ENCODE measurements around the gene CBR3. TPM values are rescaled to one million over a fixed set of nuclear protein-coding genes. Genes with fewer than 3 reads are reported as not detected.

CBR3 gene
- total RNA-seq, 1 donor from 2014 or later: 4.3 TPM

GRCh38 chr21:36122977-36123376 is 11.9 kb upstream of the CBR3 start:
- H3K27ac ChIP-seq: no peak overlapping the region
- H3K4me3 ChIP-seq: no peak overlapping the region
- H3K9me3 ChIP-seq: no peaks in the 10 kb centered on the region
- DNase-seq: no peak
- no peaks in the 10 kb centered on the region for H3K36me3 ChIP-seq
- no peak for ATAC-seq
- H3K27me3 ChIP-seq (ENCODE audit: low read depth): no peaks in the 10 kb centered on the region
- intact Hi-C loops (cut with DNase I): no loop called here
- peaks cover 10% of the 10 kb centered on the region for H3K4me1 ChIP-seq
- peak; percentile 43 for TF ChIP-seq CTCF (IDR thresholded peaks at IDR 0.05)

- DNase-seq (no peak), ATAC-seq (no peak)
- Histone ChIP-seq H3K27ac (no peak overlapping the region), H3K4me3 (no peak overlapping the region), H3K27me3 (ENCODE audit: low read depth) (no peaks in the 10 kb centered on the region), H3K9me3 (no peaks in the 10 kb centered on the region), H3K36me3 (no peaks in the 10 kb centered on the region), H3K4me1 (peaks cover 10% of the 10 kb centered on the region)
- TF ChIP-seq CTCF (IDR thresholded peaks at IDR 0.05): no peak
- intact Hi-C loops (cut with DNase I): no loop called here
These were observed 10.5 kb upstream of the CBR3 start for GRCh38 chr21:36124395-36124794.

GRCh38 chr21:36125512-36126207 is 9.2 kb upstream of the CBR3 start:
- no peak overlapping the region for H3K4me3 ChIP-seq

GRCh38 chr21:36126208-36126565 is 8.7 kb upstream of the CBR3 start:
- no peak for TF ChIP-seq CTCF (IDR thresholded peaks at IDR 0.05)
- H3K27me3 ChIP-seq (ENCODE audit: low read depth): no peaks in the 10 kb centered on the region
- H3K9me3 ChIP-seq: no peaks in the 10 kb centered on the region
- DNase-seq (no peak), ATAC-seq (peak in 1 of 2 donors; percentile 23)
- H3K27ac ChIP-seq: peak overlapping the region; percentile 41
- peaks cover 10% of the 10 kb centered on the region for H3K4me1 ChIP-seq
- H3K4me3 ChIP-seq: no peak overlapping the region
- no peaks in the 10 kb centered on the region for H3K36me3 ChIP-seq
- intact Hi-C loops (cut with DNase I): no loop called here

More at GRCh38 chr21:36125512-36126207, 9.2 kb upstream of the CBR3 start:
- Histone ChIP-seq H3K4me1 (peaks cover 10% of the 10 kb centered on the region), H3K27ac (peak overlapping the region; percentile 41), H3K36me3 (no peaks in the 10 kb centered on the region), H3K27me3 (ENCODE audit: low read depth) (no peaks in the 10 kb centered on the region), H3K9me3 (no peaks in the 10 kb centered on the region)
- TF ChIP-seq CTCF (IDR thresholded peaks at IDR 0.05): peak; percentile 91
- DNase-seq (peak; percentile 69), ATAC-seq (peak; percentile 65 to 69)
- intact Hi-C loops (cut with DNase I): no loop called here

GRCh38 chr21:36126621-36127110 is 8.2 kb upstream of the CBR3 start:
- intact Hi-C loops (cut with DNase I): no loop called here
- Histone ChIP-seq H3K4me3 (no peak overlapping the region), H3K4me1 (peaks cover 10% of the 10 kb centered on the region), H3K9me3 (no peaks in the 10 kb centered on the region), H3K36me3 (no peaks in the 10 kb centered on the region), H3K27me3 (ENCODE audit: low read depth) (no peaks in the 10 kb centered on the region), H3K27ac (no peak overlapping the region)
- no peak for ATAC-seq
- DNase-seq: no peak
- TF ChIP-seq CTCF (IDR thresholded peaks at IDR 0.05): no peak
